GM18951 (cell line): ENCODE measurements around the gene CREG1.

Source experiments
- POLR2A ChIP-seq: IDR thresholded peaks from 4 replicates; pipeline ENCODE4 v1.6.1; 2011; ENCODE audit warnings: mild to moderate bottlenecking; ENCODE audit not compliant: insufficient read length, insufficient read depth; ENCODE audit errors: extremely low read depth
- in situ Hi-C: fragments of 300-500 bp; cut with MboI; formaldehyde crosslinking; loops from one replicate; pipeline ENCODE4 v1.12.0; 2022; ENCODE audit warnings: low sequenced_read_pairs, mixed read lengths, inconsistent platforms; ENCODE audit not compliant: unreplicated experiment

The CREG1 gene

GRCh38 chr1:167553136-167554027, at the start of gene CREG1:
Gene CREG1, minus strand, starts transcription at chr1:167553762.
- TF ChIP-seq POLR2A: peak; percentile 88
- in situ Hi-C loops: no loop called here

GRCh38 chr1:167602840-167603239, 49.3 kb upstream of the CREG1 start:
- TF ChIP-seq POLR2A: no peak
- in situ Hi-C loops: loop anchor here (5.0 kb wide), 1 partner anchor 84 kb away; no protein-coding TSS in a partner anchor

GRCh38 chr1:167601442-167602383, 48.2 kb upstream of the CREG1 start:
- in situ Hi-C loops: loop anchor here (5.0 kb wide), 1 partner anchor 86 kb away; no protein-coding TSS in a partner anchor
- TF ChIP-seq POLR2A: no peak

- TF ChIP-seq POLR2A: no peak
- in situ Hi-C loops: loop anchor here (5.0 kb wide), 1 partner anchor 87 kb away; no protein-coding TSS in a partner anchor
These were observed 46.5 kb upstream of the CREG1 start for GRCh38 chr1:167599957-167600581.

- in situ Hi-C loops: no loop called here
- TF ChIP-seq POLR2A: no peak
These were observed 41.3 kb upstream of the CREG1 start for GRCh38 chr1:167594822-167595221.

GRCh38 chr1:167593860-167594259, 40.3 kb upstream of the CREG1 start:
- no peak for TF ChIP-seq POLR2A
- in situ Hi-C loops: no loop called here

- in situ Hi-C loops: no loop called here
These were observed 38.9 kb upstream of the CREG1 start for GRCh38 chr1:167592475-167592874.

GRCh38 chr1:167588361-167588760, 34.8 kb upstream of the CREG1 start:
- in situ Hi-C loops: no loop called here
- TF ChIP-seq POLR2A: no peak

More at GRCh38 chr1:167592475-167592874, 38.9 kb upstream of the CREG1 start:
- no peak for TF ChIP-seq POLR2A

- in situ Hi-C loops: no loop called here
- no peak for TF ChIP-seq POLR2A
These were observed 34.3 kb upstream of the CREG1 start for GRCh38 chr1:167587872-167588271.

- in situ Hi-C loops: no loop called here
- no peak for TF ChIP-seq POLR2A
These were observed 33.8 kb upstream of the CREG1 start for GRCh38 chr1:167587342-167587741.

GRCh38 chr1:167584581-167584980, 31.0 kb upstream of the CREG1 start:
- in situ Hi-C loops: no loop called here
- no peak for TF ChIP-seq POLR2A

GRCh38 chr1:167582722-167583121, 29.2 kb upstream of the CREG1 start:
- in situ Hi-C loops: no loop called here

GRCh38 chr1:167582064-167582463, 28.5 kb upstream of the CREG1 start:
- in situ Hi-C loops: no loop called here
- TF ChIP-seq POLR2A: no peak

More at GRCh38 chr1:167582722-167583121, 29.2 kb upstream of the CREG1 start:
- no peak for TF ChIP-seq POLR2A
